ENCODE measurements around the gene BLOC1S2. TPM values are rescaled to one million over a fixed set of nuclear protein-coding genes. Genes with fewer than 3 reads are reported as not detected.

Gene BLOC1S2
- total and polyA plus RNA-seq, 2 donors from 2014 or later, result 31.8 to 56.3 TPM

GRCh38 chr10:100254191-100254590 is 32.3 kb downstream of the BLOC1S2 start:
- Histone ChIP-seq H3K27ac (ENCODE audit: low read depth in 2 of 2, low read length in 2 of 2) (no peak overlapping the region), H3K4me1 (ENCODE audit: control insufficient read depth in 2 of 3, insufficient read depth in 2 of 3, low read depth in 1 of 3, low read length in 3 of 3) (no peaks in the 10 kb centered on the region), H3K27me3 (ENCODE audit: control insufficient read depth, insufficient read depth, low read length) (no peaks in the 10 kb centered on the region), H3K9ac (ENCODE audit: low read length in 3 of 3) (no peak overlapping the region), H3K9me3 (ENCODE audit: control insufficient read depth in 2 of 3, insufficient read depth in 1 of 3, low read length in 3 of 3) (no peaks in the 10 kb centered on the region), H3K36me3 (ENCODE audit: control insufficient read depth in 2 of 3, insufficient read depth in 3 of 3, low read length in 3 of 3) (peaks cover 3 to 36% (median 20%) of the 10 kb centered on the region in 3 donors), H3K4me3 (ENCODE audit: low read length in 3 of 3) (no peak overlapping the region)
- FAIRE-seq, result no peak
- intact Hi-C loops (cut with DNase I), result no loop called here
- no peak for TF ChIP-seq CTCF (IDR thresholded peaks at IDR 0.05; ENCODE audit: borderline replicate concordance, extremely low read depth, insufficient read depth)
- no peak for DNase-seq

GRCh38 chr10:100253041-100253440 is 33.4 kb downstream of the BLOC1S2 start:
- H3K4me3 ChIP-seq (ENCODE audit: low read length in 3 of 3), result no peak overlapping the region

GRCh38 chr10:100248820-100249219 is 37.7 kb downstream of the BLOC1S2 start:
- Histone ChIP-seq H3K27ac (ENCODE audit: low read depth in 2 of 2, low read length in 2 of 2) (no peak overlapping the region), H3K4me3 (ENCODE audit: low read length in 3 of 3) (no peak overlapping the region), H3K36me3 (ENCODE audit: control insufficient read depth in 2 of 3, insufficient read depth in 3 of 3, low read length in 3 of 3) (peaks cover 5 to 31% (median 30%) of the 10 kb centered on the region in 3 donors), H3K9ac (ENCODE audit: low read length in 3 of 3) (no peak overlapping the region), H3K9me3 (ENCODE audit: control insufficient read depth in 2 of 3, insufficient read depth in 1 of 3, low read length in 3 of 3) (no peaks in the 10 kb centered on the region), H3K27me3 (ENCODE audit: control insufficient read depth, insufficient read depth, low read length) (no peaks in the 10 kb centered on the region), H3K4me1 (ENCODE audit: control insufficient read depth in 2 of 3, insufficient read depth in 2 of 3, low read depth in 1 of 3, low read length in 3 of 3) (no peaks in the 10 kb centered on the region)
- FAIRE-seq, result no peak
- no peak for DNase-seq
- TF ChIP-seq CTCF (IDR thresholded peaks at IDR 0.05; ENCODE audit: borderline replicate concordance, extremely low read depth, insufficient read depth), result no peak
- intact Hi-C loops (cut with DNase I), result no loop called here

More at GRCh38 chr10:100253041-100253440, 33.4 kb downstream of the BLOC1S2 start:
- Histone ChIP-seq H3K9ac (ENCODE audit: low read length in 3 of 3) (no peak overlapping the region), H3K4me1 (ENCODE audit: control insufficient read depth in 2 of 3, insufficient read depth in 2 of 3, low read depth in 1 of 3, low read length in 3 of 3) (no peaks in the 10 kb centered on the region), H3K36me3 (ENCODE audit: control insufficient read depth in 2 of 3, insufficient read depth in 3 of 3, low read length in 3 of 3) (peaks cover 5 to 40% (median 25%) of the 10 kb centered on the region in 3 donors), H3K27me3 (ENCODE audit: control insufficient read depth, insufficient read depth, low read length) (no peaks in the 10 kb centered on the region), H3K27ac (ENCODE audit: low read depth in 2 of 2, low read length in 2 of 2) (no peak overlapping the region), H3K9me3 (ENCODE audit: control insufficient read depth in 2 of 3, insufficient read depth in 1 of 3, low read length in 3 of 3) (no peaks in the 10 kb centered on the region)
- DNase-seq, result no peak
- no peak for FAIRE-seq
- intact Hi-C loops (cut with DNase I), result no loop called here
- TF ChIP-seq CTCF (IDR thresholded peaks at IDR 0.05; ENCODE audit: borderline replicate concordance, extremely low read depth, insufficient read depth), result no peak
